Adipocyte (in vitro differentiated cells): ENCODE results near the gene PRXL2B.

Experiments
- DNase-seq: peaks from one replicate; pipeline ENCODE4 v3.0.0-alpha.2; 2015; ENCODE audit warnings: low read depth
- H3K27me3 ChIP-seq: replicated peaks from 2 replicates; pipeline ENCODE4 v1.7.0; 2013; ENCODE audit warnings: mild to moderate bottlenecking, low read length, moderate library complexity; ENCODE audit not compliant: control insufficient read depth, insufficient read depth
- H3K36me3 ChIP-seq: 2 replicates; pipeline ENCODE4 v1.7.0; 2013; ENCODE audit warnings: low read length, mild to moderate bottlenecking, moderate library complexity; ENCODE audit not compliant: control insufficient read depth, insufficient read depth, severe bottlenecking
- H3K4me1 ChIP-seq: 2 replicates; pipeline ENCODE4 v1.7.0; 2013; ENCODE audit warnings: mild to moderate bottlenecking, low read length, moderate library complexity; ENCODE audit not compliant: control insufficient read depth, insufficient read depth
- H3K4me3 ChIP-seq: 2 replicates; pipeline ENCODE4 v1.7.0; 2013; ENCODE audit warnings: mild to moderate bottlenecking, low read length, moderate library complexity
- H3K9ac ChIP-seq: 2 replicates; pipeline ENCODE4 v1.7.0; 2013; ENCODE audit warnings: mild to moderate bottlenecking, low read length, moderate library complexity
- H3K9me3 ChIP-seq: 2 replicates; pipeline ENCODE4 v1.7.0; 2013; ENCODE audit warnings: mild to moderate bottlenecking, low read length, moderate library complexity; ENCODE audit not compliant: control insufficient read depth

The PRXL2B gene

DNA sequence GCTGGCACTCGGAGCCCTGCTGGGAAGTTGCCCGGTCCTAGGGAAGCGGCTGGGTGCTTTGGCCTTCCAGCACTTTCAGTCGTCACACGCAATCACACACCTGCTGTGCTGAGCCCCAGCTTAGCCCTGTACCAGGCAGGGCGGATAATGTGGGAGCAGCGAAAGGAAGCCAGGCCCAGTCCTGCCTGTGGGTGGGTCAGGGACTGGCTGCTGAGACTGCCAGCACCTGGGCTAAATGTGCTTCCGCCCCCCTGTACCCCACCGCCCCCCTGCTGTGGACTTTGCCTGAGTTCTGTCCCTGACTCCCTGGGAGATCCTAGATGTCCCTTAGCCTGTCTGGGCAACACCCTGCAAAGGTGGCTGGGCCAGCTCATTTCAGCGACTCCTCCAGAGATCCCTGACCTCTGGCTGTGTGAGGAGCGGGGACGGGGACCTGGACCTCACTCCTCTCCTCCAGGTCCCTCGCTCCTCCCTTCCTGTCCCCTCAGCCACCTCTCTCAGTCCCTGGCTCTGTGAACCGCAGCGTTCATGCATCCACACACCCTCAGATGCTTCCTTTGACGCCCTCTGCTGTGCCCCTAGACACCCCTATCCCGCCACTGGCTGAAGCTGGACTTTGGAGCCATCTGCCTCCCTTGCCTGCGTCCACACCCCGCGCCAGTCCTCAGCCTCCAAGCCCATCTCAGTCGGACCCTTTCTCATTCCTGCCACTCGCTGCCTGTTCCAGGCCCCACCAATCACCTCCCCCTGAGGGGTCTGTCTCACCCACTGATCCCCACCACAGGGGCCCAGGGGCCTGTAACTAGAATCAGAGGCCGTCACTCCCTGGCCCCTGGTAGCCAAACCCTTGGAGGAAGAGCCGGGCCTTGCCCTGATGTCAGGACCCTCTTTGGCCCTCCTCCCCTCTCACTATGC, 44.8 kb downstream of the PRXL2B start:
- no peak overlapping the region for H3K4me3 ChIP-seq
- no peak for DNase-seq
- H3K4me1 ChIP-seq = no peaks in the 10 kb centered on the region
- H3K36me3 ChIP-seq = no peaks in the 10 kb centered on the region
- no peak overlapping the region for H3K9ac ChIP-seq
- H3K27me3 ChIP-seq = peaks cover 34% of the 10 kb centered on the region
- H3K9me3 ChIP-seq = no peaks in the 10 kb centered on the region

- no peak for DNase-seq
- Histone ChIP-seq H3K4me1 (no peaks in the 10 kb centered on the region), H3K9me3 (peaks cover 5% of the 10 kb centered on the region), H3K36me3 (no peaks in the 10 kb centered on the region), H3K4me3 (no peak overlapping the region), H3K27me3 (peaks cover 31% of the 10 kb centered on the region), H3K9ac (no peak overlapping the region)
These were observed 45.5 kb downstream of the PRXL2B start for GRCh38 chr1:2632051-2632430.

GRCh38 chr1:2632561-2633361, 46.2 kb downstream of the PRXL2B start, which contains the start of gene MMEL1:
TSS of gene MMEL1 (minus strand) at chr1:2633016. CDS start at chr1:2629484, 3,532 bp downstream.
- Histone ChIP-seq H3K4me3 (no peak within 1 kb of the TSS), H3K4me1 (no peaks in the 10 kb centered on the region), H3K36me3 (no peaks in the 10 kb centered on the region), H3K9ac (no peak within 1 kb of the TSS), H3K9me3 (peaks cover 8% of the 10 kb centered on the region), H3K27me3 (peaks cover 27% of the 10 kb centered on the region)
- no peak for DNase-seq

- Histone ChIP-seq H3K9ac (no peak overlapping the region), H3K4me1 (no peaks in the 10 kb centered on the region), H3K9me3 (peaks cover 8% of the 10 kb centered on the region), H3K27me3 (peaks cover 28% of the 10 kb centered on the region), H3K4me3 (no peak overlapping the region), H3K36me3 (no peaks in the 10 kb centered on the region)
- DNase-seq = no peak
These were observed 46.9 kb downstream of the PRXL2B start for GRCh38 chr1:2633366-2633935.

DNA sequence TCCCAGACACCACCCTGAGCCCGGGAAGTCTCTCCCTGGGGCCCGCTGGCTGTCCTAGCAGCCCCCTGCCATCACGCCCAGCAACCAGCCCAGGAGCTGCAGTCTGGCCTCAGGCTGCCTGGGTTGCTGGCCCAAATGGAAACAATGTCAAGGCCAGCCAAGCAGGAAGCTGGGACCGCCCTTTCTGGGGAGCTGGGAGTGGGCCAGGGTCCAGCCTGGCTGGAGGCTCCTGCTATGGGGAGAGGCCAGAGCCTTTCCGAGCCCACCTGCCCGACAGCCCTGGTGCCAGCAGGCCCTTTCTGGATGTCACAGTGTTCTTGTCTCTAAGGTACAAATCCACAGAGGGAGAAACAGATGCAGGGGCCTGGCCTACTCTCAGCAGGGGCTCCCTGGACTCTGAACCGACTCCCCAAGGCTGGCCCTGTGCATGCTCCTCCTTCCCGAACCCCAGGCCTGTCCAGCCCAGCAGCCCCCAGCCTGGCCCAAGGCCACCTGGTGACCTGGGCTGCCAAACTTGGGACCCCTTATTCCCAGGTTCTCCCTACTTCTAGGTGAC, 47.4 kb downstream of the PRXL2B start:
- DNase-seq = no peak
- H3K4me3 ChIP-seq = no peak overlapping the region
- no peaks in the 10 kb centered on the region for H3K36me3 ChIP-seq
- H3K4me1 ChIP-seq = no peaks in the 10 kb centered on the region
- H3K9me3 ChIP-seq = peaks cover 8% of the 10 kb centered on the region
- no peak overlapping the region for H3K9ac ChIP-seq
- H3K27me3 ChIP-seq = peaks cover 34% of the 10 kb centered on the region

DNA sequence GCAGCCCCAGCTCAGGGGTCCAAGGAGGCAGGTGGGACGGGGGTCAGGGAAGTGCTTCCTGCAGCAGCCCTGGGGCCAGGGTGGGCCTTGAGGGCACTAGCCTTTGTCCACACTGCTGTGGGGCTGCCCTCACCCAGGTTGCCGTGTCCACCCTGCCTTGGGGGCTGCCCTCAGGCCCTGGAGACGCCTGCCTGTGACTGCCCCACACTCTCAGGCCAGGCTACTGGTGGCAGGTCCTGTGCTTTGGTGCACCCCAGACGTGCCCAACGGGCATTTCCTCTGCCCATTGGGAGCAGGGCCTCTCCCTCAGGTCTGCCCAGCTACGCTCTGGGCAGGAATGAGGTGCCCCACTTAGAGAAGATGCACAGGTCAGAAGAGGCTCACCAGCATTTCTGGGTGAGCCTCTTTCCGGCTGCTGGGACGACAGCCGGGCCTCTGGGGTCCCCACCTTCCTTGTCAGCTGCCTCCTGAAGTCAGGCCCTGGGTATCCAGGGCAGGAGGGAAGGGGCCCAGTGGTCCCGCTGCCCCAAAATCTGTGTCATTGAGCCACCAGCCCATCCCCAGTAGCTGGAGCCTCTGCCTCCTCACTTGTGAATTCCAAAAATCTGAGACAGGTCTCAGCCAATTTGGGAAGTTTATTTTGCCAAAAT, 48.9 kb downstream of the PRXL2B start:
- H3K9me3 ChIP-seq = peaks cover 8% of the 10 kb centered on the region
- H3K36me3 ChIP-seq = no peaks in the 10 kb centered on the region
- no peak overlapping the region for H3K4me3 ChIP-seq
- DNase-seq = no peak
- no peaks in the 10 kb centered on the region for H3K4me1 ChIP-seq
- peaks cover 35% of the 10 kb centered on the region for H3K27me3 ChIP-seq
- H3K9ac ChIP-seq = no peak overlapping the region

GRCh38 chr1:2636733-2637132, 50.2 kb downstream of the PRXL2B start:
- Histone ChIP-seq H3K4me3 (no peak overlapping the region), H3K9me3 (peaks cover 8% of the 10 kb centered on the region), H3K4me1 (peaks cover under 1% of the 10 kb centered on the region), H3K36me3 (no peaks in the 10 kb centered on the region), H3K9ac (no peak overlapping the region), H3K27me3 (peaks cover 31% of the 10 kb centered on the region)
- DNase-seq = no peak

GRCh38 chr1:2637442-2638145, 51.0 kb downstream of the PRXL2B start:
- Histone ChIP-seq H3K9ac (no peak overlapping the region), H3K36me3 (no peaks in the 10 kb centered on the region), H3K4me3 (no peak overlapping the region), H3K27me3 (peaks cover 31% of the 10 kb centered on the region), H3K4me1 (peaks cover 6% of the 10 kb centered on the region), H3K9me3 (peaks cover 8% of the 10 kb centered on the region)
- DNase-seq = no peak

DNA sequence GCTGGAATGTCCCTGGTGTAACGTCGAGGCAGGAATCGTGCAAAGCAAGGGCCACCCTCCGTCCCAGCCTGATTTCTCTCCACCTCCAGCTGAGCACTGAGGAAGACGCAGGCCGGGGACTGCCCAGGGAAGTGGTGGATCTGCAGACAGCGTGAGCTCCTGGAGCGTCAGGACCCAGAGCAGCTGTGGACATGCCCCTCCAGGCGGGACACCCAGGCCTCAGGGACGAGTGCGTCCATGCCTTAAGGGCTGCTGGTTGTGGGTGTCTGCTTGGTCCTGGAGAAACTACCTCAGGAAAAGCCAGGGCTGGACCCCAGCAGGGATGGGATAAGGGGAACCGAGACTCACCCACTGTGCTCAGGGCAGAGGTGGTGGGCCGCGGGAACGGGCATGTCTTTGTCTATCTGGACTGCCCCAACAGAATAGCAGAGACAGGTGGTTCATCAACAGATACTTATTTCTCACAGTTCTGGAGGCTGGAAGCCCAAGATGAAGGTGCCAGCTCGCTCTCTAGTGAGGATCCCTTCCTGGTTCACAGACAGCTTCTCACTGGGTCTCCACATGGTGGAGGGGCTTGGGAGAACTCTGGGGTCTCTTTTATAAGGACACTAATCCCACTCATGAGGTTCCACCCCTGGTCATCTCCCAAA, 52.0 kb downstream of the PRXL2B start:
- Histone ChIP-seq H3K4me1 (peaks cover 6% of the 10 kb centered on the region), H3K9ac (no peak overlapping the region), H3K4me3 (no peak overlapping the region), H3K27me3 (peaks cover 26% of the 10 kb centered on the region), H3K36me3 (no peaks in the 10 kb centered on the region), H3K9me3 (peaks cover 8% of the 10 kb centered on the region)
- DNase-seq = no peak

- Histone ChIP-seq H3K27me3 (peaks cover 26% of the 10 kb centered on the region), H3K4me3 (no peak overlapping the region), H3K9ac (no peak overlapping the region), H3K4me1 (peaks cover 6% of the 10 kb centered on the region), H3K36me3 (no peaks in the 10 kb centered on the region), H3K9me3 (peaks cover 8% of the 10 kb centered on the region)
- DNase-seq = no peak
These were observed 52.6 kb downstream of the PRXL2B start for GRCh38 chr1:2639203-2639602.
